Heart left ventricle (tissue), 16 donors: ENCODE data around the gene ACAP3. TPM values are rescaled to one million over a fixed set of nuclear protein-coding genes. Genes with fewer than 3 reads are reported as not detected.

ENCODE experiments used
- ATAC-seq, 4 donors: fragments of 200-7000 bp; cut with Tn5 transposase; one replicate each; pipeline ENCODE4 v1.9.1; 2020 to 2022; ENCODE audit warnings: moderate library complexity in 4 of 4, mild to moderate bottlenecking in 3 of 4, moderate number of reproducible peaks in 1 of 4
- DNase-seq, 5 donors: peaks; one replicate each; pipeline ENCODE4 v3.0.0-alpha.2; 2020
- H3K27ac ChIP-seq, 12 donors: fragments of 200-600 bp; sonication (generic) in 4 of 12; one replicate each; pipeline versions ENCODE4 v1.5.0 to v1.8.0; 2016 to 2022; ENCODE audit warnings: mild to moderate bottlenecking in 2 of 12
- H3K27me3 ChIP-seq, 9 donors: fragments of 200-600 bp; sonication (generic) in 2 of 9; one replicate each; pipeline versions ENCODE4 v1.5.1 to v1.8.0; 2016 to 2022; ENCODE audit warnings: mild to moderate bottlenecking in 3 of 9
- H3K36me3 ChIP-seq, 9 donors: fragments of 200-600 bp; sonication (generic) in 2 of 9; one replicate each; pipeline versions ENCODE4 v1.5.0 to v1.8.0; 2018 to 2022; ENCODE audit warnings: mild to moderate bottlenecking in 2 of 9
- H3K4me1 ChIP-seq, 12 donors: fragments of 200-600 bp; sonication (generic) in 4 of 12; one replicate each; pipeline versions ENCODE4 v1.5.0 to v1.8.0; 2016 to 2022; ENCODE audit warnings: mild to moderate bottlenecking in 3 of 12
- H3K4me3 ChIP-seq, 12 donors: fragments of 200-600 bp; sonication (generic) in 4 of 12; one replicate each; pipeline versions ENCODE4 v1.5.0 to v1.8.0; 2017 to 2022; ENCODE audit warnings: mild to moderate bottlenecking in 9 of 12, moderate library complexity in 4 of 12
- H3K9me3 ChIP-seq, 12 donors: fragments of 200-600 bp; sonication (generic) in 4 of 12; one replicate each; pipeline versions ENCODE4 v1.5.0 to v1.8.0; 2016 to 2022; ENCODE audit warnings: mild to moderate bottlenecking in 1 of 12
- POLR2A ChIP-seq, 2 donors: fragments of 450-650 bp; IDR thresholded peaks; one replicate each; pipeline ENCODE4 v1.6.1; 2017; ENCODE audit warnings: antibody characterized with exemption in 2 of 2, mild to moderate bottlenecking in 2 of 2, moderate library complexity in 2 of 2
- WGBS, 4 donors: extraction: QIAGEN DNeasy Blood & Tissue Kit in 2 of 4; methylation state at CpG; one replicate each; pipeline versions ENCODE4 v1.1.5 to v1.1.7; 2013 to 2018; 5-methylcytosine and 5-hydroxymethylcytosine counted together
- intact Hi-C, 10 donors: fragments of 100-400 bp; cut with DNase I; formaldehyde crosslinking; loops; one replicate each; pipeline versions ENCODE4 v1.11.1 to v1.14.2; 2022
- polyA plus RNA-seq, 2 donors: library from polyadenylated mRNA; stranded (reverse); fragments of 200-250 nt; gene quantifications; one replicate each; pipeline ENCODE4 v1.2.3, GENCODE V29; 2013
- total RNA-seq, 9 donors: library from RNA; depleted of rRNA in 2 of 9; stranded (reverse); fragments of >200 nt in 2 of 9; fragmentation: NEBNext Ultra II Directional in 3 of 9; extraction: Animal tissue kit (Norgen Biotek cat#: 25700) in 3 of 9; gene quantifications; one replicate each; pipeline versions ENCODE4 v1.1.0 to v1.2.4, GENCODE V29; 2016 to 2023
- TF ChIP-seq, protein P1 (sequence below), 12 donors: fragments of 200-600 bp; sonication (generic) in 4 of 12; IDR thresholded peaks; one replicate each; pipeline versions ENCODE4 v1.5.0 to v1.8.0; 2018 to 2022; ENCODE audit warnings: antibody characterized with exemption in 12 of 12, mild to moderate bottlenecking in 5 of 12
- donor health status: ischemic (EF 13 %, LVEDD 7.1; RV severe dilation, severe dysfunction).
- donor health status: healthy with polysubstance abuse.
- donor health status: DM: no; HTN: yes; CAD: no.
- donor health status: DM: no; HTN: no; CAD: no.
- donor health status: ischemic (EF 25% LVEDD 6.9; RV normal size, moderate dysfunction).
- donor health status: ischemic (EF 25% LVEDD 5.7; RV mildly dilated, moderate dysfunction).
- donor health status: healthy.
- donor health status: DM: yes; HTN: yes; CAD: no.
- donor health status: ischemic (EF 35%, LVEDD 5.7; RV mildly dilated, moderate dysfunction).
- donor health status: nonischemic (EF 11% LVEDD 7.7; RV severe dilation, severe dysfunction).
- donor health status: DM: yes; HTN: yes; CAD: no.
- donor health status: PGD.
- donor health status: ischemic (EF 29% LVEDD 5.4; RV normal size, mild dysfunction).
- donor health status: nonischemic (EF 23%, LVEDD 6.1; RV moderate dilation, normal function).

The ACAP3 gene
- total and polyA plus RNA-seq, 11 donors = 20.1 to 59.5 (median 34.1) TPM

DNA sequence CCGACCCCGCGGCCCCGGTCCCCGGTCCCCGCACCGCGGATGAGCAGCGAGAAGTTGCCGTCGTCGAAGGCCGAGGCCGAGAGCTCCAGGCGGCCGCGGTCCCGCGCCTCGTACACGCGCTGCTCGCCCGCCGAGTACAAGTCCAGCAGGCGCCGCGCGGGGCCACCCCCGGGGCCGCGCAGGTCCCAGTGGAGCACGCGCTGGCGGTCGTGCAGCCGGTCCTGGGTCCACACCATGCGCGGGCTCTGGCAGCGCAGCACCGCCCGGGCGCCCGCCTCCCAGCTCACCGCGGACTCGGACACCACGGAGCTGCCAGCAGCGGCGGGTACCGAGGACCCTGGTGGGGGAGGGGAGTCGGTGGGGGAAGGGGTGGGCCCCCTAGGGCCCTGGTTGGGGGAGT lies 47.7 kb upstream of the ACAP3 start:
- WGBS, 4 donors = 0 to 3% (median 2%) methylated on average over 12 to 52 of the region's 52 CpGs
- Histone ChIP-seq H3K27ac (peak overlapping the region in 5 of 12 donors; percentile 34 to 91 (median 38)), H3K36me3 (peaks cover 0 to 24% (median 0%) of the 10 kb centered on the region in 9 donors), H3K4me3 (peak overlapping the region in 11 of 12 donors; percentile 11 to 80 (median 38)), H3K9me3 (no peaks in the 10 kb centered on the region), H3K4me1 (peaks cover 0 to 58% (median 37%) of the 10 kb centered on the region in 12 donors), H3K27me3 (peaks cover 4 to 58% (median 22%) of the 10 kb centered on the region in 9 donors)
- ATAC-seq = no peak
- TF ChIP-seq POLR2A (IDR thresholded peaks at IDR 0.05) = no peak
- TF ChIP-seq, protein P1, sequence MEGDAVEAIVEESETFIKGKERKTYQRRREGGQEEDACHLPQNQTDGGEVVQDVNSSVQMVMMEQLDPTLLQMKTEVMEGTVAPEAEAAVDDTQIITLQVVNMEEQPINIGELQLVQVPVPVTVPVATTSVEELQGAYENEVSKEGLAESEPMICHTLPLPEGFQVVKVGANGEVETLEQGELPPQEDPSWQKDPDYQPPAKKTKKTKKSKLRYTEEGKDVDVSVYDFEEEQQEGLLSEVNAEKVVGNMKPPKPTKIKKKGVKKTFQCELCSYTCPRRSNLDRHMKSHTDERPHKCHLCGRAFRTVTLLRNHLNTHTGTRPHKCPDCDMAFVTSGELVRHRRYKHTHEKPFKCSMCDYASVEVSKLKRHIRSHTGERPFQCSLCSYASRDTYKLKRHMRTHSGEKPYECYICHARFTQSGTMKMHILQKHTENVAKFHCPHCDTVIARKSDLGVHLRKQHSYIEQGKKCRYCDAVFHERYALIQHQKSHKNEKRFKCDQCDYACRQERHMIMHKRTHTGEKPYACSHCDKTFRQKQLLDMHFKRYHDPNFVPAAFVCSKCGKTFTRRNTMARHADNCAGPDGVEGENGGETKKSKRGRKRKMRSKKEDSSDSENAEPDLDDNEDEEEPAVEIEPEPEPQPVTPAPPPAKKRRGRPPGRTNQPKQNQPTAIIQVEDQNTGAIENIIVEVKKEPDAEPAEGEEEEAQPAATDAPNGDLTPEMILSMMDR (IDR thresholded peaks at IDR 0.05) = no peak
- DNase-seq = peak in 1 of 5 donors; percentile 62
- intact Hi-C loops = no loop called here

DNA sequence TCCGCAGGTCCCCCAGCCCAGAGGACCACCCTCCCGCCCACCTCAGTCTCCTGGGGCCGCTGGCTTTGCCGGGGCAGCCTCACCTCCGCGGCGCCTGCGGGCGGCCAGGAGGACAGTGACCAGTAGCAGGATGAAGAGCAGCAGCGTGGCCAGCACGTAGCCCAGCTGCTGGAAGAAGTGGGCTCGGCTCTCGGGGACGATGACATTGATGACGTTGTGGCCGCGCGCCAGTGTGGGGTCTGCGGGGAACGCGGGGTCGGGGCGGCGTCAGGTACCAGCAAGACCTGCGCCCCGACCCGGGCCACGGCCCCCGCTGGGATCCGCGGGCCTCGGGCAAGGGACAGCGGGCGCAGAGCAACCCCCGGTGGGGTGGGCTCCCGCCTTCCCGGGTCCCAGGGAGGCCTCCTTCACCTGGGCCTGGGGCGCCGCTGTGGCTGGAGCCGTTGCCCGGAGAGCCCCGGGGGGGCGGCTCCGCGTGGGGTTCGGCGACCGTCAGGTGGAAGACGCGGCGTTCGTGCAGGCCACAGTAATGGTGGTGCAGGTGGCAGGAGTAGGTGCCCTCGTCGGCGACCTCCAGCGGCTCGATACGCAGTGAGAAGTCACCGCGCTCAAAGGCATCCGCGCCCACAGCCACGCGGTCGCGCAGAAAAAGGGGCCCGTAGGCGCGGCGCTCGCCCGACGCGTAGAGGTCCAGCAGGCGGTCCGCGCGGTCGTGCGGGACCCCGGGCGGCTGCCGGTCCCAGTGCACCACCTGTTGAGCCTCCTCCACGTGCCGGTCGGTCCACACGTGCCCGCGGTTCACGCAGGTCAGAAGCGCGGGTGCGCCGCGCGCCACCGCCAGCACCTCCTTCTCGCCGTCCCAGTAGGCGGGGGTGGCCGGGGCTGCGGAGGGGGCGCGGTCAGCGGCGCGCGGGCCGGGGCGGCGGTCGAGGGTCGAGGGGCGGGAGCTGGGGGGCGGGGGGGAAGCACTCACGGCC lies 46.8 kb upstream of the ACAP3 start:
- ATAC-seq (no peak), DNase-seq (peak in 1 of 5 donors; percentile 29)
- intact Hi-C loops = no loop called here
- Histone ChIP-seq H3K4me3 (peak overlapping the region in 7 of 12 donors; percentile 5 to 80 (median 38)), H3K9me3 (no peaks in the 10 kb centered on the region), H3K27ac (peak overlapping the region in 4 of 12 donors; percentile 34 to 91 (median 44)), H3K36me3 (peaks cover 0 to 24% (median 0%) of the 10 kb centered on the region in 9 donors), H3K27me3 (peaks cover 4 to 58% (median 22%) of the 10 kb centered on the region in 9 donors), H3K4me1 (peaks cover 0 to 55% (median 36%) of the 10 kb centered on the region in 12 donors)
- WGBS, 4 donors = 23 to 47% (median 32%) methylated on average over 23 to 116 of the region's 116 CpGs
- no peak for TF ChIP-seq POLR2A (IDR thresholded peaks at IDR 0.05)
- TF ChIP-seq, protein P1 (IDR thresholded peaks at IDR 0.05) = no peak

DNA sequence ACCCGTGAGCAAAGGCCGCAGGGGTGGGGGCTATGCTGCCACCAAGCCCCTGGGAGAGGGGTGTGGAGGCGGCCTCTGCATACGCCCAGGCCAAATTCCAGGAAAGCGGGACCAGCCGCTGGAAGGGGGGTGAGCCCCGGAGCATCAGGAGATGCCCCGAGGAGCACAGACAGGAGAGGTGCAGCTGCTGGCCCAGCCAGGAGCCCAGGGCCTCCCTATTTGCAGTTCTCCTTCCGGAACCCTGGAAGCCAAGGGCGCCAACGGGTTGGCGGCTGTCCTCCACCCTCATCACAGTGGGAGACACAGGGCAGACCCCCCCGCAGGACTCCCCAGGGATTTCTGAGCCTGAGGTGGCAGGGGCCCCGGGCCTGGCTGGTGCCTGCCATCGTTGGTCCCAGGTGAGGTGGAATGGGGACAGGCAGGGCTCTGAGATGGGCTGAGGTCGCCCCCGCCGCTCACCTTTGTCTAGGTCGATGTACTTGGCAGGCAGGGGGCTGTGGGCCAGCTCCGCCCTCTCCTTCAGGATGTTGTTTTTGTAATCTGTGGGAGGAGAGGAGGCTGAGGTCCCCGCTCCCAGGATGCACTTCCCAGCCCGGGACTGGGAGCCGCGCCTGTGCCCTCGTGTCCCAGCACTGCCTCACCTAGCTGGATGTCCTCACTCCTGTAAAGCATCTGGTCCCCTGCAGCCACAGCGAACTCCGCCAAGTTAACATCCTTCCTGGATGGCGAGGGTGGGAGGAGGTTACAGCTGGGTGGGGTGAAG lies 45.8 kb upstream of the ACAP3 start:
- no peak for DNase-seq
- Histone ChIP-seq H3K9me3 (no peaks in the 10 kb centered on the region), H3K27me3 (peaks cover 4 to 52% (median 22%) of the 10 kb centered on the region in 9 donors), H3K27ac (peak overlapping the region in 2 of 12 donors; percentile 48 to 66), H3K4me3 (peak overlapping the region in 3 of 12 donors; percentile 6 to 80 (median 7)), H3K36me3 (peaks cover 0 to 24% (median 0%) of the 10 kb centered on the region in 9 donors), H3K4me1 (peaks cover 0 to 57% (median 33%) of the 10 kb centered on the region in 12 donors)
- ATAC-seq = no peak
- 28 to 44% (median 41%) methylated on average over 14 to 28 of the region's 28 CpGs for WGBS, 4 donors
- TF ChIP-seq, protein P1 (IDR thresholded peaks at IDR 0.05) = no peak
- intact Hi-C loops = no loop called here
